SK-N-SH (cell line): ENCODE measurements around the gene ANO4.

Experiments used
- EZH2phosphoT487 ChIP-seq: fragments of 200-600 bp; sonication (generic); IDR thresholded peaks from 2 replicates; pipeline ENCODE4 v1.6.1; 2017; ENCODE audit warnings: low read depth, mixed run types, mild to moderate bottlenecking, antibody characterized with exemption, moderate library complexity, borderline replicate concordance
- FOXM1 ChIP-seq: IDR thresholded peaks from 2 replicates; pipeline ENCODE4 v1.4.0; 2012; ENCODE audit warnings: low read depth, mild to moderate bottlenecking
- GABPA ChIP-seq: IDR thresholded peaks from 2 replicates; pipeline ENCODE4 v1.4.0; 2012; ENCODE audit warnings: low read depth, mild to moderate bottlenecking
- POLR2AphosphoS5 ChIP-seq: IDR thresholded peaks from 2 replicates; pipeline ENCODE4 v1.6.1; 2012; ENCODE audit warnings: low read depth, low read length
- RAD21 ChIP-seq: IDR thresholded peaks from 2 replicates; pipeline ENCODE4 v1.6.1; 2012; ENCODE audit warnings: mild to moderate bottlenecking, low read length
- TF ChIP-seq, protein P1 (sequence below): IDR thresholded peaks from 2 replicates; pipeline ENCODE4 v1.4.0; 2012; ENCODE audit warnings: low read depth, borderline replicate concordance
- TF ChIP-seq, protein P2 (sequence below): fragments of 200-600 bp; sonication (generic); IDR thresholded peaks from 2 replicates; pipeline ENCODE4 v1.6.1; 2017; ENCODE audit warnings: antibody characterized with exemption, mild to moderate bottlenecking, moderate library complexity

DNA sequence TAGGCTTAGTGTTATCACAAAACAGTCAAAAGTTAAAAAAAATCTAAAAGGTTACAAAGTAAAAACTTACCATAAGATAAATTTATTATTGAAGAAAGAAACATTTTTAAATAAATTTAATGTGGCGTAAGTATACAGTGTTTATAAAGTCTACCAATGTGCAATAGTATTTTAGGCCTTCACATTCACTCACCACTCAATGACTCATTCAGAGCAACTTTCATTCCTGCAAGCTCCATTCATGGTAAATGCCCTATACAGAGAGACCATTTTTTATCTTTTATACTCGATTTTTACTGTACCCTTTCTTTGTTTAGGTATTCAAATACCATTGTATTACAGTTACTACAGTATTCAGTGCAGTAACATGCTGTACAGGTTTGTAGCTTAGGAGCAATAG is 124.5 kb downstream of the ANO4 start:
- TF ChIP-seq, protein P1, sequence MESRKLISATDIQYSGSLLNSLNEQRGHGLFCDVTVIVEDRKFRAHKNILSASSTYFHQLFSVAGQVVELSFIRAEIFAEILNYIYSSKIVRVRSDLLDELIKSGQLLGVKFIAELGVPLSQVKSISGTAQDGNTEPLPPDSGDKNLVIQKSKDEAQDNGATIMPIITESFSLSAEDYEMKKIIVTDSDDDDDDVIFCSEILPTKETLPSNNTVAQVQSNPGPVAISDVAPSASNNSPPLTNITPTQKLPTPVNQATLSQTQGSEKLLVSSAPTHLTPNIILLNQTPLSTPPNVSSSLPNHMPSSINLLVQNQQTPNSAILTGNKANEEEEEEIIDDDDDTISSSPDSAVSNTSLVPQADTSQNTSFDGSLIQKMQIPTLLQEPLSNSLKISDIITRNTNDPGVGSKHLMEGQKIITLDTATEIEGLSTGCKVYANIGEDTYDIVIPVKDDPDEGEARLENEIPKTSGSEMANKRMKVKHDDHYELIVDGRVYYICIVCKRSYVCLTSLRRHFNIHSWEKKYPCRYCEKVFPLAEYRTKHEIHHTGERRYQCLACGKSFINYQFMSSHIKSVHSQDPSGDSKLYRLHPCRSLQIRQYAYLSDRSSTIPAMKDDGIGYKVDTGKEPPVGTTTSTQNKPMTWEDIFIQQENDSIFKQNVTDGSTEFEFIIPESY, result no peak
- TF ChIP-seq, protein P2, sequence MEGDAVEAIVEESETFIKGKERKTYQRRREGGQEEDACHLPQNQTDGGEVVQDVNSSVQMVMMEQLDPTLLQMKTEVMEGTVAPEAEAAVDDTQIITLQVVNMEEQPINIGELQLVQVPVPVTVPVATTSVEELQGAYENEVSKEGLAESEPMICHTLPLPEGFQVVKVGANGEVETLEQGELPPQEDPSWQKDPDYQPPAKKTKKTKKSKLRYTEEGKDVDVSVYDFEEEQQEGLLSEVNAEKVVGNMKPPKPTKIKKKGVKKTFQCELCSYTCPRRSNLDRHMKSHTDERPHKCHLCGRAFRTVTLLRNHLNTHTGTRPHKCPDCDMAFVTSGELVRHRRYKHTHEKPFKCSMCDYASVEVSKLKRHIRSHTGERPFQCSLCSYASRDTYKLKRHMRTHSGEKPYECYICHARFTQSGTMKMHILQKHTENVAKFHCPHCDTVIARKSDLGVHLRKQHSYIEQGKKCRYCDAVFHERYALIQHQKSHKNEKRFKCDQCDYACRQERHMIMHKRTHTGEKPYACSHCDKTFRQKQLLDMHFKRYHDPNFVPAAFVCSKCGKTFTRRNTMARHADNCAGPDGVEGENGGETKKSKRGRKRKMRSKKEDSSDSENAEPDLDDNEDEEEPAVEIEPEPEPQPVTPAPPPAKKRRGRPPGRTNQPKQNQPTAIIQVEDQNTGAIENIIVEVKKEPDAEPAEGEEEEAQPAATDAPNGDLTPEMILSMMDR, result no peak
- TF ChIP-seq POLR2AphosphoS5, result no peak
- TF ChIP-seq EZH2phosphoT487, result no peak
- TF ChIP-seq RAD21, result no peak
- no peak for TF ChIP-seq FOXM1
- no peak for TF ChIP-seq GABPA
